GM12875 (cell line): Measurements from ENCODE around the gene VTA1.
"Not testable (repeated sequence)": the region's sequence is repeated elsewhere in the genome, so short reads cannot be mapped to it uniquely, and the experiment has no call there.

ENCODE experiments used
- H3K4me3 ChIP-seq: one replicate; pipeline ENCODE4 v1.5.1; 2011; ENCODE audit warnings: low read depth, low read length, control low read depth
- TF ChIP-seq, protein P1 (sequence below): IDR thresholded peaks from 2 replicates; pipeline ENCODE4 v1.5.1; 2011; ENCODE audit warnings: low read depth, mild to moderate bottlenecking, control low read depth, inconsistent platforms, low read length, moderate library complexity, borderline replicate concordance; ENCODE audit not compliant: insufficient read depth

Gene VTA1

DNA sequence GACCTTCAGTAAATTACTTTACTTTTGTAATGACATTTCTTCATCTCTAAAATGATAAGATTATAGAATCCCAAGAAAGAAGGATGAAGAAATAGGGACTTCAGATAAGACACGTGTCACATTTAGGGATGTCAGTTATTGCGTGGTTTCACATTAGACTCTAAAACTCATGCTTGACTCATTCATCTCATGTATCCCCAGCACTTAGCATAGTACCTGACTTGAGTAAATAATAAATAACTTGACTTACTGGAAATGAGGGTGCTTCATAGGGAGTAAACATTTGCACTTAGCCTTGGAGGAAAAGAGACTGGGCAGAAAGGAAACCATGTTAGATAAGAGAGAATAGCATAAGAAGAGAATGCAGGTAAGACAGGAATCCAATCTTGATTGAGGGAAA, 37.2 kb downstream of the VTA1 start:
- TF ChIP-seq, protein P1, sequence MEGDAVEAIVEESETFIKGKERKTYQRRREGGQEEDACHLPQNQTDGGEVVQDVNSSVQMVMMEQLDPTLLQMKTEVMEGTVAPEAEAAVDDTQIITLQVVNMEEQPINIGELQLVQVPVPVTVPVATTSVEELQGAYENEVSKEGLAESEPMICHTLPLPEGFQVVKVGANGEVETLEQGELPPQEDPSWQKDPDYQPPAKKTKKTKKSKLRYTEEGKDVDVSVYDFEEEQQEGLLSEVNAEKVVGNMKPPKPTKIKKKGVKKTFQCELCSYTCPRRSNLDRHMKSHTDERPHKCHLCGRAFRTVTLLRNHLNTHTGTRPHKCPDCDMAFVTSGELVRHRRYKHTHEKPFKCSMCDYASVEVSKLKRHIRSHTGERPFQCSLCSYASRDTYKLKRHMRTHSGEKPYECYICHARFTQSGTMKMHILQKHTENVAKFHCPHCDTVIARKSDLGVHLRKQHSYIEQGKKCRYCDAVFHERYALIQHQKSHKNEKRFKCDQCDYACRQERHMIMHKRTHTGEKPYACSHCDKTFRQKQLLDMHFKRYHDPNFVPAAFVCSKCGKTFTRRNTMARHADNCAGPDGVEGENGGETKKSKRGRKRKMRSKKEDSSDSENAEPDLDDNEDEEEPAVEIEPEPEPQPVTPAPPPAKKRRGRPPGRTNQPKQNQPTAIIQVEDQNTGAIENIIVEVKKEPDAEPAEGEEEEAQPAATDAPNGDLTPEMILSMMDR, result no peak
- no peak overlapping the region for H3K4me3 ChIP-seq

DNA sequence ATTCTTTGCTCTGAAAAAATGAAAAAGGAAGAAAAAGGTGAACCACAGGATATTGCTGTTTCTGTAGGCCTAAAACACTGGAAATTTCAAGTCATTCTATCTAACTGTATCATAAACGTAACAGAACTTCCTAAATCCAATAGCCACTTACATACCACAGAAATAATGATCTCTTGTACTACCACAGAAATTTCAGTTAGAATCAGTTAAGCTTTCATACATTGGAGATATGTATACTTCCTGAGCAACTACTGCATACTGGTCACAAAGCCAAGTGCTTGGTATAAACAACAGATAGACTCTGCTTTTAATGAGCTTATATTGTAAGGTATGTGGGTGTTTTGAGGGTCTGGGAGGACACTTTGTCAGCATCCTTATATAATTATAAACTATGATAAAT, 38.6 kb downstream of the VTA1 start:
- TF ChIP-seq, protein P1, result no peak
- no peak overlapping the region for H3K4me3 ChIP-seq

DNA sequence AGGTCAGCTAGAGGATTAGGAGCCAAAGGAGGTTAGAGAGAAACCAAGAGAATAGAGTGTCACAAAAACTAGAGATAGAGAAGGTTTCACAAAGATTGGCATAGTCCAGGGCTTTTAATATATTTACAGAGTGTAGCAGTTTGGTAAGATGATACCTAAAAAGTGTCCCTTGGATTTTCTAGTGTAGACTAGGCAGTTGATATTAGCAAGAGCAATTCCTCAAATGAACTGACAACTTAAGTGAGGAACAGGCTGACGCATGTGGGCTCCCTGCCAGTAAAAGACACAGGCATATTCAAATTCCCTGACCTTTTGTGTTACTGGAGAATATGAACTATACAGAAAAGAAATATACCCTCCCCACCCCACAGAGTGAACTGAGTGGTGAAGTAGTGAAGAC, 40.1 kb downstream of the VTA1 start:
- H3K4me3 ChIP-seq, result no peak overlapping the region
- TF ChIP-seq, protein P1, result no peak

DNA sequence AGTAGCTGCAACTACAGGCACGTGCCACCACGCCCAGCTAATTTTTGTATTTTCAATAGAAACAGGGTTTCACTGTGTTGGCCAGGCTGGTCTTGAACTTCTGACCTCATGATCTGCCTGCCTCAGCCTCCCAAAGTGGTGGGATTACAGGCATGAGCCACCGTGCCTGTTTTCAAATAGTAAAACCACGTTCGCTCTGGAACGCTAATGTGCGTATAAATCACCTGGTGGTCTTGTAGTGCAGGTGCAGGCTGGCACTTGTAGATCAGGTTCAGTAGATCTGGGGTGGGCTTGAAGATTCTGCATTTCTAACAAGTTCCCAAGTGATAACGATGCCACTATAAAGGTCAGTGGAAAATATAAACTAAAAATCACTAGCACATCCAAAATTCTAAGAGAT, 41.3 kb downstream of the VTA1 start:
- H3K4me3 ChIP-seq, result not testable (repeated sequence)

DNA sequence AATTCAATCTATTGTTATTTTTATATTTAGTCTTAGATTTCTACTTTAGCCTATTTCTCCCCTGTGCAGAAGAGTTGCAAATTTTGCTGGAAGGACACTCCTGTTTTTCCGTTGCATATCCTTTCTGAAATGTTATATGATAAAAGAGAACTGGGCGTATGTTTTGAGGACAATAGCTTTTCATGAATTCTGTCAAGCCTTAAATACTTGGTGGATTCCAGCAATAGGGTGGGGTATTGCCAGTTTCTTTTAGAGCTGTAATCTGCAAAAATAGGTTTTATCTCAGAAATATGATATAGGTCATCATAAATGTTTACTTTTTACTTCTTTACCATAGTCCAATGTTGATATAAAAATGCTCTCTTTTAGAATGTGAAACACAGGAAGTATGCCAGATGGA, 42.0 kb downstream of the VTA1 start:
- H3K4me3 ChIP-seq, result no peak overlapping the region
- TF ChIP-seq, protein P1, result no peak

DNA sequence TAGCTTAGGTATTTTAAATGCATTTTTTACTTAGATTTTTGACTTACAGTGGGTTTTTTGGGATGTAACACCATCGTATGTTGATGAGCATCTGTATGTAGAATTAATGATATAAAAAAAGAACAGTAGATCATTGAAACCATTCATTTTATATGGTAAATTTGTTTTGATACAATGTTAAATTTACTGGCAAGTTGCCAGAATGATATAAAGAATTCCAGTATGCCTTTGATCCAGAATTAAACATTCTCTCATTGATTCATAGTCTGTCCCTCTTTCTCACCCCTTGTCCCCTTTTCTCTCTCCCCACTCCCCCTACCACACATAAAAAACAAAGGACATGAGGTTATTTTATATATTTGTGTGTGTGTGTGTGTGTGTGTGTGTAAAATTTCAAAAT, 45.3 kb downstream of the VTA1 start:
- H3K4me3 ChIP-seq, result no peak overlapping the region
- TF ChIP-seq, protein P1, result no peak

DNA sequence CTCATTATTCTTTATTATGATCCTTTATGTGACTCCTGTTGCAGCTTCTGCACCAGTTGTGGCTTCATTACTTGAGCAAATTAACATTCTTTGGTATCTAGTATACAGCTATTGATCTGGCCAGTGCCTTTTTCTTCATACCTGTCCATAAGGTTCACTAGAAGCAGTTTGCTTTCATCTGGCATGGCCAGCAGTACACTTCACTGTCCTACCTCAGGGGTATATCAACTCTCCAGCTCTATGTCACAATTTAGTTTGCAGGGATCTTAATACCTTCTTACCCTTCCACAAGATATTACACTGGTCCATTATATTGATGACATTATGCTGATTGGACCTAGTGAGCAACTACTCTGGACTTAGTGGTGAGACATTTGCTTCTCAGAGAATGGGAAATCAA, 46.6 kb downstream of the VTA1 start:
- H3K4me3 ChIP-seq, result no peak overlapping the region
- TF ChIP-seq, protein P1, result no peak
